HG03196 (cell line): ENCODE data around the gene IQCM.
"Not testable (repeated sequence)": the region's sequence is repeated elsewhere in the genome, so short reads cannot be mapped to it uniquely, and the experiment has no call there.

Experiments used
- ATAC-seq: cut with Tn5 transposase; IDR thresholded peaks from one replicate; pipeline ENCODE4 v1.9.1; 2021; ENCODE audit not compliant: unreplicated experiment

Gene IQCM

DNA sequence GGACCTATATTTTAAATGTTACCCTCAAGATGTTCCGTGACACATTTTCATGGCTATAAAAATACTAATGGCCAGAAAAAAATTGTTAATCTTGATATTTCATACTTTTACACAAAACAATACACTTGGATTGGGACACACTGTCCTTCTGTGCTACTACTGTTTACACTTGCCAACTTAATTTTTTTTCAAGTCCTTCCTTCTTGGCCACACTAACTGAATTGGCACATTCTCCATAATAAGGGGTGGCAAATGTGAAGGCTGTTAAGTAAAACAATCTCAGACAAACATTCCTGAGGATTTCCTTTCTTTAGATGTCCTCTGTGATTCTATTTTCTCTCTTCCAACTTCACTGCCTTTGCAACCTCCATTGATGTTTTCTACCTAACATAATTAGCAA, 225.8 kb downstream of the IQCM start:
- no peak for ATAC-seq

GRCh38 chr4:149584722-149585121, 230.9 kb downstream of the IQCM start:
- ATAC-seq = no peak

GRCh38 chr4:149574971-149575370, 240.7 kb downstream of the IQCM start:
- ATAC-seq = no peak

DNA sequence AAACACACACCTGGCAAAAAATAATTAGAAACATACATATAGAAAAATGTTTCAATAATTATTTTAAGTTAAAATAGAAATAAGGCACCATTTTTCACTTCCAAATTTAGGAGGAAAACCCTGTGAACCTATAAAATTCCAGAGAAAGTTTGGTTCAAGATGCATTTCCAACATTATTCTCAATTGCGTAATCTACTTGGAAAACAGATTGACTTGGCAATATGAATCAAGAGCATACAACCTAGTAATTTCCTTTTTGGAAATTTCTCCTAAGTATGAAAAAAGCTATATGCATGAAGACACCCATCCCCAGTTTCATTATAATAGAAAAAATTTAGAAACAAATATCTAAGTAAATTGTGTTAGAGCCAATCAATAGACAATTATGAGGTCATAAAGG, 242.9 kb downstream of the IQCM start:
- no peak for ATAC-seq

- no peak for ATAC-seq
Observed at GRCh38 chr4:149555799-149556198, 259.8 kb downstream of the IQCM start.

DNA sequence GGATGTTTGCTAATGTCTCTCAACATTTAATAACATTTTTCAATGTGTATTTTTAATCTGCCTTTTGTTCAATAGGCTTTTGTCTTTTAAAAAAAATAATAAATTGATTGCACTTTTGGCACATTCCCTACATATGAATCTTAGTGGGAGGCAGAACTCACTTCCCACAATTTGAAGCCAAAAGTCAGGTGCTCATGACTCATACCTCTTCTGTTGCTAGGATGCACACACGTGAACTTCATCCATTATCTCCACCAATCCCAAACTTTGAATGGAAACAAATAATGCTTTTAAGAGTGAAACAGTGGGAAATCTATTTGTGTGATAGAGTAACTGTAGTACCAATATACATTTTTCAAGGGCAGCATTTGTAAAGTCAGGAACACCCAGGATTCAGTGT, 260.5 kb downstream of the IQCM start:
- ATAC-seq = no peak

DNA sequence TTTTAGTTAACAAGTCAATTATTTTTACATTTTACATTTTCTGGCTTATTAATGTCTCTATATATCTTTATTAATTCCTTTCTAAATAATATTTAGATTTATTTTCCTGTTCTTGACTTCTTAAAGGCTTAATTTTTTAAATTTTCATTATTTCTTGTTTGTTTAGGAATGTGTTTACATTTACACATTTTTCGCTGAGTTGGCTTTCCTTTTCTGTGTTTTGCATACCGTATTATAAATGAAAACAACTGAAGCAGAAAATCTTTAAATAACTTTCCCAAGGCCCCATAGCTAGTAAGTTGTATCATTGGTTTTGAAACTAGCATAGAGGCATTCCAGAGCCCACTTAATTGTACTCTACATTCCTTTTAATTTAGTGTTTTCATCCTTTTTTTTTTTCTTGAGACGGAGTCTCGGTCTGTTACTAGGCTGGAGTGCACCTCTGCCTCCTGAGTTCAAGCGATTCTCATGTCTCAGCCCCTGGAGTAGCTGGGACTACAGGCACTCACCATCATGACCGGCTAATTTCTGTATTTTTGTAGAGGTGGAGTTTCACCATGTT, 261.6 kb downstream of the IQCM start:
- no peak for ATAC-seq

- no peak for ATAC-seq
Observed at GRCh38 chr4:149552601-149553000, 263.0 kb downstream of the IQCM start.

GRCh38 chr4:149549911-149550310, 265.7 kb downstream of the IQCM start:
- no peak for ATAC-seq

DNA sequence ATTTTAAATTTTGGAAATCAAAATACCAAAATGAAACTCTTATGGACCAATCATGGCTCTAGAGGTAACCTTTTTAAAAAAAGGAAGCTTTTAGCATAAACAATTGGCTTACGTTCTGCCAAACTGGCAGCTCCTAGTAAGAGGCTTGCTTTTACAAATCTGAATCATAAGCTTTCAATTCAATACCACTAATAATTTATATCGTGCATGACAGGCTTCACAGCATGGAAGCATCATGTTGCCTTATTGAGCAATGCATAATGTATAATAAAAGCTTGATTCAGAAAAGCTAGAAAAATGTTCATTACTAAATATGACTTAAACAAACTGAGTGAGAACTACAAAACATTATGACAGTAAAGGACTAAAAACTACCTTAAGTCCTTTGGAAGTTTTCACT, 280.9 kb downstream of the IQCM start:
- no peak for ATAC-seq

- ATAC-seq = no peak
Observed at GRCh38 chr4:149531861-149532260, 283.8 kb downstream of the IQCM start.

- ATAC-seq = no peak
Observed at GRCh38 chr4:149523039-149523438, 292.6 kb downstream of the IQCM start.

- ATAC-seq = no peak
Observed at GRCh38 chr4:149521611-149522425, 293.8 kb downstream of the IQCM start.

DNA sequence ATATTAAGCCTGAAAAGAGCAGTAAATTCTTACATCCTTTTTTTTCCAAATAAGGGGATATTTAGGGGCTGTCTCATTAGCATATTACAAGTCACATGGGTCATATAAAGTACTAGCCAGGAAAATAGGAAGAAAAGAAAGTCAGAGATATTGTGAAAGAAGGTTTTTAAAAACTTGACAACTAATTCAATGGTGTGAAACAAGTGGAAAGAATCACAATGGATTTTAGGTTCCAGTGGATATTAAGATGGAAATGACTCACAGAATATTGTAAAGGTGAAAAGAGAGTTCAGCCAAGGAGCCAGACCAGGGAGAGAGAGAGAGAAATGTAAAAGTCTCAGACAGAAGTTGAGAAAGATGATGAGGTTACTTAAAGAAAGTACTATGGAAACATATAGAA, 297.2 kb downstream of the IQCM start:
- no peak for ATAC-seq

DNA sequence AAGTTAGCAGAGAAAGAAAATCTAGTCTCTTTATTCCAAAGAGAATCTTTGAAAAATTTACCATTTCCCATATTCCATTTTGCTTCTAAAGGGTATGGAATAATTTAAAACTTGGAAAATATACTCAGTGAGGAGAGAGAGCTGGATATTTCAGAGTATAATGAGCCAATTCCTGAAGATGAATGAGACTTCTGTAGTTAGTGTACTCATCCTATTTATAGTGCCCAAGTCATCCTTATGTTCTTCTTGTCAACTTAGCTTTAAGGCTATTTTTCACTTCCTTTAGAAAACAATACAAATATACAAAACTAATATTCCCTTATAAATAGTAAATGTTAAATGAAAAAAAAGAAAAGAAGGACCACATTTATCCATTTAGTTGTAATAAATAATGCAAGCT, 302.6 kb downstream of the IQCM start:
- no peak for ATAC-seq

- no peak for ATAC-seq
Observed at GRCh38 chr4:149512501-149512900, 303.1 kb downstream of the IQCM start.

- no peak for ATAC-seq
Observed at GRCh38 chr4:149511558-149512298, 303.9 kb downstream of the IQCM start.

DNA sequence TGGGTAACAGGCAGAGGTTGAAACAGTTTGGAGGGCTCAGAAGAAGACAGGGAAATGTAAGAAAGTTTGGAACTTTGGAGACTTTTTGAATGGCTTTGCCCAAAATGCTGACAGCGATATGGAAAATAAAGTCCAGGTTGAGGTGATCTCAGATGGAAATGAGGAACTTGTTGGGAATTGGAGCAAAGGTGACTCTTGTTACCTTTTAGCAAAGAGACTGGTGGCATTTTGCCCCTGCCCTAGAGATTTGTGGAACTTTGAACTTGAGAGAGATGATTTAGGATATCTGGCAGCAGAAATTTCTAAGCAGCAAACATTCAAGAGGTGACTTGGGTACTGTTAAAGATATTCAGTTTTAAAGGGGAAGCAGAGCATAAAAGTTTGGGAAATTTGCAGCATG, 308.3 kb downstream of the IQCM start:
- ATAC-seq = not testable (repeated sequence)

DNA sequence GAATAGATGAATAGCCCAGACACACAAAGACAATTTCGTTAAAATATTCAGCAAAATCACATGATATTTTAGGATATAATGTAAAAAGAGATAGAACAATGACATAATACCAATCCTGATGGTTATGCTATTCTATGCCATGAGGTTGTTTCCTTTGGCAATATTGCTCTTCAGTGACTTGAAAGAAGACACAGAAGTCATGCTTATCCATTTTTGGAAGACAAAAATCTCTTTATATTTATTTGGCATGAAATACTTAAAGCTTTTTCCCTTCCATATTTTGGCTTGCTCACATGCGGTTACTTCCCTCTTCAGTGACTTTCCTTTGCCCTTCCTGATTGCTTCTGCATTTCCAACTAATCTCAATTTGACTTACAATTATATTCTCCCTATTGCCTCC, 314.8 kb downstream of the IQCM start:
- no peak for ATAC-seq

DNA sequence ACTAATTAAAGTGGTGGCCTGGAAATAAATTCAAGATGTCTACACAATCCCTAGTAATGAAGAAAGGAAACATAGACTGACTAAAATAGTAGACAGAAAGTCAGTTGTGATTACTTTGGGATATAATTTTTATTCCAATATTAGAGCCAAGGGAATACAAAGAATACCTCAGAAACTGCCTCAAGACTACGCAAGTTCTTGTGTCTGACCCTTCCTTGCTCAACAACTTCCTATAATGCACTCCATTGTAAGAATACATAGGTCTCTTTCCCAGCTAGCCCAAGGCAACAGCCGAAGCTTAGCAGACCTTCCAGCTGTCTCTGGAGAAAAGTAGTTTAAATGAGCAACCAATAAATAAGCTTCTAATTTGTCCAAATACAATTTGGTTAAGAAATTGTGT, 315.9 kb downstream of the IQCM start:
- no peak for ATAC-seq

DNA sequence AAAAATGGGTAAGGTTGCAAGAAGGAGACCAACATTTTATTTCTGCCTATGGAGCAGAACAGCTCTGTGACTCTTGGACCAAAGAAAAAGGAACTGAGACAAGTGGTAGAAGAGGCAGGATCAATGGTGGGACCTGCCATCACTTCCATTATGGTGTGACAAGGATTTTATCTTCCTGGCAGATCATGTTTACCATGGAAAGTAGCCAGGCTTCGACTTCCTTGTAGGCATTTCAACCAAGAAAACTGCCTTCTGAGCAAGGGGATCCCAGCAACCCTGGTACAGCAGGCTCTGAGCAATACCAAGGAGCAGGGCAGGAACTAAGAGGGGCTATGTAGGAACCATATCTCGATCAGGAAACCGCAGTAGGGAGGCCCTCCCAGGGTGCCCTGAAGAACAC, 317.4 kb downstream of the IQCM start:
- ATAC-seq = no peak

- ATAC-seq = no peak
Observed at GRCh38 chr4:149493492-149493891, 322.2 kb downstream of the IQCM start.
